NCI-H446 (cell line): ENCODE results near the gene ARID1B.

ENCODE experiments used
- DNase-seq, 2 experiments: peaks; one replicate each; lab custom pipeline; 2025; lab: John Stamatoyannopoulos, UW

ARID1B gene

GRCh38 chr6:156852147-156852857, 75.1 kb downstream of the ARID1B start:
- DNase-seq = no peak

GRCh38 chr6:156852858-156853216, 75.7 kb downstream of the ARID1B start:
- DNase-seq = no peak

GRCh38 chr6:156853733-156854132, 76.6 kb downstream of the ARID1B start:
- no peak for DNase-seq

GRCh38 chr6:156854466-156855161, 77.4 kb downstream of the ARID1B start:
- no peak for DNase-seq

GRCh38 chr6:156857573-156857972, 80.4 kb downstream of the ARID1B start:
- DNase-seq = no peak

GRCh38 chr6:156859686-156860085, 82.5 kb downstream of the ARID1B start:
- no peak for DNase-seq

GRCh38 chr6:156862711-156863110, 85.5 kb downstream of the ARID1B start:
- DNase-seq = no peak

GRCh38 chr6:156863504-156863903, 86.3 kb downstream of the ARID1B start:
- DNase-seq = no peak

GRCh38 chr6:156864557-156864956, 87.4 kb downstream of the ARID1B start:
- no peak for DNase-seq

GRCh38 chr6:156865019-156865629, 87.9 kb downstream of the ARID1B start:
- no peak for DNase-seq

- DNase-seq = no peak
Observed at GRCh38 chr6:156866220-156867015, 89.2 kb downstream of the ARID1B start.

- no peak for DNase-seq
Observed at GRCh38 chr6:156867121-156867520, 89.9 kb downstream of the ARID1B start.

- no peak for DNase-seq
Observed at GRCh38 chr6:156868385-156868784, 91.2 kb downstream of the ARID1B start.

- DNase-seq = no peak
Observed at GRCh38 chr6:156869980-156870398, 92.8 kb downstream of the ARID1B start.

- DNase-seq = no peak
Observed at GRCh38 chr6:156870924-156871539, 93.9 kb downstream of the ARID1B start.

GRCh38 chr6:156872903-156873302, 95.7 kb downstream of the ARID1B start:
- DNase-seq = no peak

GRCh38 chr6:156873654-156874380, 96.6 kb downstream of the ARID1B start:
- DNase-seq = no peak

- DNase-seq = no peak
Observed at GRCh38 chr6:156875062-156875461, 97.9 kb downstream of the ARID1B start.

- no peak for DNase-seq
Observed at GRCh38 chr6:156876302-156876701, 99.1 kb downstream of the ARID1B start.

- no peak for DNase-seq
Observed at GRCh38 chr6:156877126-156877863, 100.1 kb downstream of the ARID1B start.

GRCh38 chr6:156878681-156879080, 101.5 kb downstream of the ARID1B start:
- DNase-seq = no peak
